Nasal cavity respiratory epithelium epithelial cell of viscerocranial mucosa (primary cell): ENCODE results near the gene TRAT1. TPM values are rescaled to one million over a fixed set of nuclear protein-coding genes. Genes with fewer than 3 reads are reported as not detected.

ENCODE experiments used
- total RNA-seq: library from RNA; depleted of rRNA; stranded (reverse); fragments of >200 nt; gene quantifications from 2 replicates; pipeline ENCODE4 v1.2.3, GENCODE V29; 2014

TRAT1 gene
- total RNA-seq = not detected in 2 replicates

GRCh38 chr3:108822123-108822897, at the start of gene TRAT1:
Gene TRAT1, plus strand, starts transcription at chr3:108822786. Its CDS starts 142 bp downstream, at chr3:108822928.

Other genes starting within 250 kb of the TRAT1 start
- gene CIP2A, start 233.3 kb upstream of the TRAT1 start, total RNA-seq = 1.4 and 2.1 TPM in 2 replicates
- 2.4 and 5.1 TPM in 2 replicates for gene DZIP3, start 233.1 kb upstream of the TRAT1 start, total RNA-seq
- not detected in 2 replicates for gene RETNLB, start 65.4 kb upstream of the TRAT1 start, total RNA-seq
- gene GUCA1C, start 131.1 kb downstream of the TRAT1 start, total RNA-seq = not detected in 2 replicates